ENCODE data around the gene PRH2.
A peak's percentile ranks its signal among the peaks of the same experiment; 100 is the strongest.

PRH2 gene

DNA sequence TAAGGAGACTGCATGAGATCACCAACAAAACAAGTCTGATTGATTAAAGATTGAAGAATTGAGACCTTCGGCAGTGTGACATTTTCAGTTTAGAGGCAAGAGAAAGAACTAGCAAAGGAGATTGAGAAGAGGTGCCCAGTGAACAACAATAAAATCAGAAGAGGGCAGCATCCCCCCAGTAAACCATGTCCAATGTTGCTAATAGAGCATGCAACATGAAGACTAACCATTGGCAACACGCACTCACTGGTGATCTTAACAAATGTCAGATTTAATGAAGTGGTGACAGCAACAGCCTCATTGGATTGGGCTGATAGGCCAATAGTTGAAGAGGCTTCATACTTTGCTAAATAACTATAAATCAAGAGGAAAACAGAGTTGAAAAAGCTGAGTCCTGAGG is 30.8 kb downstream of the PRH2 start:
- DNase-seq (ENCODE audit: low read depth in 1 of 2, low spot score in 1 of 2), result no peak

DNA sequence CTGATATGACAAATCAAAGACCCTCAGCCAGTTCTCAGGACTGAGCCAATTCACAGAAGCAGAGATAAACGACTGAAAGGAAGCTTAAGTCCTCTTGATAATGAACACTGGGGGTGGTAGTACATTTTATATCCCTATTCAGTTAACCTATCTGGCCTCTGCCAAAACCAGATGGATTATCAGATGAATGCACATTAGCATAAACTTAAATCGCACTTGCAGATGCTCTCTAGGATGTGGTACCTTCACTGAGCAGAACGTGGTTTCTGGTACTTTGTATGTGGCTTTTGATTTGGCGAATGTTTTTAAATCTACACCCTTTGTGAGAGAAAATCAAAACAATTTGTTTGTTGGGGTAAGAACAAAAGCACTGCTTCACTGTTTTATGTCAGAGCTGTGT is 31.2 kb downstream of the PRH2 start:
- DNase-seq (ENCODE audit: low read depth in 1 of 2, low spot score in 1 of 2), result no peak

DNA sequence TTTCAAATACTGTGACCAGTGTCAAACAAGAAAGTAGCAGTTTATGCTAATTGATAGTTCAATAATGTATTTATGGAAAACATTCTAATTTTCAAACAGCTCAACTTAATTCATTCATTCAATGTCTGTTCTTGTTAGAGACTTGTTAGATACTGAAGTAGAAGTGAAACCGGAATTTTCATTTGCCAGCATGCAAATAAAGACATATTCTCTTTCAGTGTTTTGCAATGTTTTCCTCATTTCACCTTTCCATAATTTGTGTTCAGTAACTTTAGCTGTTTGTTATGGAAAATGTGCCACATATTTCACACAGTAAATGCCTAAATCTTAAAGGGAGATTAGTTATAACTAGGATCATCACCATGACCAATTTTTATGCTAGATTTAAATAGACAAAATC is 36.4 kb downstream of the PRH2 start:
- no peak for DNase-seq (ENCODE audit: low read depth in 1 of 2, low spot score in 1 of 2)

DNA sequence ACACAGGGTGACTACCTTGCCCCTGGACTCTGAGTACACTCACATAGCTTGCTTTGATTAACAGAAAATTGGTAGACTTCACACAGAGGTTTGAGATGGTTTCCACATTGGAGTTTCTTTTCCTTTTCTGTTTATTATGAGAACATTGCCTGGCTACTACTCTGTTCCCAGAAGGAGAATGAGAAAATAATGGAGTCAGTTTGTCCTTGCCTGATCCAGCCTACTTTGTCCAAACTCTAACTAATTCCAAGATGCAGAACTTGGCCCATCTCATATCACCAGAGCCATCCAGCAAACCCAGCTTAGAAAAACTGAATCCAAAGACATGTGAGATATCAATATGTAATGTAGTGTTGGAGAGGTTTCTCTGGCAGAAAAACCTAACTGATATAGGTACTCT is 37.3 kb downstream of the PRH2 start:
- DNase-seq (ENCODE audit: low read depth in 1 of 2, low spot score in 1 of 2), result no peak

DNA sequence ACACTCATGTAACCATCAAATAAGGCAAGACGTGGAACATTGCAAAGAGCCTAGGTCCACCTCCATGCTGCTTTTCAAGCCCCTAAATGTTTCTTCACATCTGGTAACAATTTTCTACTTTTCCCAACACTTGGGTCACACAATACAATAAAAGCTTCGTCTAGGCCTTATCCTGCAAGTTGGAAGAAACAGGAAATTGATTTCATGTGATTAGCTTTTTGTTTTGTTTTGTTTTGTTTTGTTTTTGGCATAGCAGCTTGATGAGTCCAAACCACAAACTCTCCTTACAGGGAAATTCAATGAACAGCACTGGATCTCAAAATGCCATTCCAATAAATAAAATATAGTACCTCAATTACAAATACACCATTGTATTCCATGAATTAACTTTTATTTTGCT is 38.4 kb downstream of the PRH2 start:
- DNase-seq (ENCODE audit: low read depth in 1 of 2, low spot score in 1 of 2), result no peak

DNA sequence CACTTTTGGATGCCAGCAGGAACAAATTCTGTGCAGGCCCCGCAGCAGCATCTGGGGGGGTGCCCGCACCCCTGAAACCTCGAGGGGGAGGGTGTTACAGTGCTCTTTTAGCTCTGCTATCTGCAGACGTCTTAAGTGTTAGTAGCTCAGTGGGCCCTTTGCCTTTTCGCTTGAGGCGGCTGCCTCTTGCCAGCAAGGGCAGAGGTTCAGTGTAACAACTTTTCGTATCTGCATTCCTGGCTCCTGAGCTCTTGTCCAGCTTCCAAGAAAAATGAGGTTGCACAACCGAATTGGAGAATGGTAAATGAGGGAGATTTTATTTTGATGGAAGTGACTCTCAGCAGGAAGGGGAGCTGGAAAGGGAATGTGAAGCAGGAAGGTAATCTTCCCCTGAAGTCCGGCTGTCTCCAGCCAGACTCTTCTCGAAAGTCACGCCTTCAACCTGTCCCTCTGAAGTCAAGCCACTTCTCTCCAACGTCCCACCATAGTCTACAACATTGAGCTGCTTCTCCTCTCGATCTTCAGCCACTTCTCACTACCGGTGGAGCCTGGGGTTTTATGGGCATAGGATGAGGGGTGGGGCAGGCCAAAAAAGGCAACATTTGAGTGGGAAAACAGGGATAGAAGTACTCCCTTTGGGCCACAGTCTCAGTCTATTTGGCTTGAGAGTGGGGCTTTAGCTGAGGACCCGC is 39.9 kb downstream of the PRH2 start:
- DNase-seq (ENCODE audit: low read depth in 1 of 2, low spot score in 1 of 2), result no peak

DNA sequence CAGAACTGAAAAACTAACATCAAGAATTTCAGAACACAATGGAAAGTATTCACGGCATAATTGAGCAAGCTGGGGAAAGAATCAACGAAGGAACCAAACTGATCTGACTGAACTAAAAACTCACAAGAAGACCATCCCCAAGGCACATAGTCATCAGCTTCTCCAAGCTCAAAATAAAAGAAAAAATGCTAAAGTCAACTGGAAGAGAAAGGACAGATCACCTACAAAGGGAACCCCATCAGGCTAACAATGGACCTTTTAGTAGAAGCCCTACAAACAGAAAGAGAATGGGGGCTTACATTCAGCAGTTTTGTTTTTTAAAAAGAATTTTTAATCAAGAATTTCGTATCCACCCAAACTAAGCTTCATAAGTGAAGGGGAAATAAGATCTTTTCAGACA is 45.9 kb downstream of the PRH2 start:
- DNase-seq (ENCODE audit: low read depth in 1 of 2, low spot score in 1 of 2), result no peak

DNA sequence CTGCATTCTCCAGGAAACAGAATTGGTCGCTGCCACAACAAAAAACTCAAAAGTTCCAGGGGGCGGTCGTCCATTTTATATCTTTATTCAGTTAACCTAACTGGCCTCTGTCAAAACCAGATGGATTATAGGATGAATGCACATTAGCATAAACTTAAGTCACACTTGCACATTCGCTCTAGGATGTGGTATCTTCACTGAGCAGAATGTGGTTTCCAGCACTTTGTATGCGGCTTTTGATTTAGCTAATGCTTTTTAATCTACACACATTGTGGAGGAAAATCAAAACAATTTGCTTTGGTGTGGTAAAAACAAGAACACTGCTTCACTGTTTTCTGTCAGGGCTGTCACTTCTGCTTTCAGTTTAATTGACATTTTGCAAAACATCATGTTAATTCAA is 53.2 kb downstream of the PRH2 start:
- peak in 1 of 2 donors; percentile 25 for DNase-seq (ENCODE audit: low read depth in 1 of 2, low spot score in 1 of 2)
